NCI-H1694 treated with DMSO at 0.1 percent for 48 hours (cell line): ENCODE results near the gene SDK1.

Experiments used
- DNase-seq: peaks from one replicate; lab custom pipeline; 2025; lab: John Stamatoyannopoulos, UW

The SDK1 gene

DNA sequence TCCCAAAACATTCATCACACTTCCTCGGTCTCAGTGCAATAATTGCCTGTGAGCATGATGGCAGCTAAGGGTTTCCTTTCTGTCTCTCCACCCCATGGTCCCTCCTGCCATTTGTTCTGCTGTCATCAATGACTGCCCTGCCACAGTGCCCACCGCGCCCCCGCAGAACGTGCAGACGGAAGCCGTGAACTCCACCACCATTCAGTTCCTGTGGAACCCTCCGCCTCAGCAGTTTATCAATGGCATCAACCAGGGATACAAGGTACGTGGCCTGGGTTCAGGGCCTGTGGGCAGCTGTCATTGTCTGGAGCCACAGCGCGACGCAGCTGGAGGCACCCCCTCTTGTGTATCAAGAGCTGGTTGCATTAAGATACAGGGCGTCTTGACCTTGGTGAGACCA, 748.1 kb downstream of the SDK1 start:
- DNase-seq, result no peak

GRCh38 chr7:4050126-4050660, 749.1 kb downstream of the SDK1 start:
- DNase-seq, result no peak

DNA sequence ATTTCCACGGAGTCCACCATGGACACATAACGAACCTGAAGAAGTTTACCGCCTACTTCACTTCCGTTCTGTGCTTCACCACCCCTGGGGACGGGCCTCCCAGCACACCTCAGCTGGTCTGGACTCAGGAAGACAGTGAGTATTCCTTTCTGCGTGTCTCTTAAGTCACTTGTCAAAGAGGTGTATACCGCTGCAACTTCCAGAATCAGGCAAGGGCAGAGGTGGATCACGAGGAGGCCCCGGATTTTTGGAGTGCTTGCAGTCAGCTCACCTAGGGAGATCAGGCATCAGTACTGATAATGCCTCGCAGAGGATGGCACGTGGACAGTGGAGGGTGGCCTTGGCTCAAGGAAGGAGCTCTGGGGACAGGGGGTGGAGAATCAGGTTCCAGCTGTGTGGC, 750.6 kb downstream of the SDK1 start:
- DNase-seq, result no peak

GRCh38 chr7:4052130-4052529, 751.1 kb downstream of the SDK1 start:
- no peak for DNase-seq

DNA sequence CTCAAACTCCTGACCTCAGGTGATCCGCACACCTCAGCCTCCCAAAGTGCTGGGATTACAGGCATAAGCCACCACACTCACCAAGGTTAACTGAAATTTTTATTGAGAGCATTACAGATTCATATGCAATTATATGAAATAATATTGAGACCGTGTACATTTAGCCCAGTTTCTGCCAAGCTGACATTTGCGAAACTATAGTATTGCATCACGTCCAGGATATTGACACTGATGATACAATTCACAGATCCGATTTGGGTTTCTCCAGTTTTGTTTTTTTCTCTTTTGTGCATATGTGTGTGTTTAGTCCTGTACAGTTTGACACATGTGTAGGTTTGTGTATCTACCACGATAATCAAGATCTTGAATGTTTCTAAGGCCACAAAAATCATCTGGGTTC, 753.1 kb downstream of the SDK1 start:
- no peak for DNase-seq

DNA sequence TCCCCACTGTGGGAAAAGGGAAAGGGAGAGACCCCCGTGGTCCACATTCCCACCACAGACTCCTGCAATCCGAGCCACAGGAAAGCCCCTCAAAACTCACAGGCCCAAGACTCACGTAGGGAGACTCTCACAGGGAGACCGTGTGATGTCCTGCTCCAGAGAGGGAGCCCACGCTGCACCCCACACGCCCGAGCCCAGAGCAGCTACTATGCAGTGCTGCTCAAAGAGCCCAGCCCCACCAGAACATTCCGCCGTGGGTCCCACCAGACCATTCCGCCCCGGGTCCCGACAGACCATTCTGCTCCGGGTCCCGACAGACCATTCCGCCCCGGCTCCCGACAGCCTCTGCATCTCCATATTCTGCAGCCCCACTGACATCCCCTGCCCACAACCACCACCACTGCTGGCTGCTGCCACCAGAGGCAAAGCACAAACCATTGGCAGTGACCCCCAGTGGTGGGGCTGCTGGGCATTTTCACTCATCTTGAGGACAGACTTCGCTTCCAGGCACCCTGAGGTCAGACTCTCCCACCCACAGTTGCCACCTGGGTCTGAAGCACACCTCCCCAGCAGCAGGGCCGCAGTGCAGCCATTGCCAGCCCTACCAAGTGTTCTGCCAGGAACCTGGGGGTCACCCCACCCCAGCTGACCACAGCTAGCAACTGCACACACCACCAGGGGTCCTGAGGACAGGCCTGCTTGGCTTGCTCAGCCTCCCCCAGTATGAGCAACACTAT, 755.7 kb downstream of the SDK1 start:
- no peak for DNase-seq

- no peak for DNase-seq
Measured at GRCh38 chr7:4057289-4057616, 756.2 kb downstream of the SDK1 start.

GRCh38 chr7:4058158-4058557, 757.1 kb downstream of the SDK1 start:
- no peak for DNase-seq

DNA sequence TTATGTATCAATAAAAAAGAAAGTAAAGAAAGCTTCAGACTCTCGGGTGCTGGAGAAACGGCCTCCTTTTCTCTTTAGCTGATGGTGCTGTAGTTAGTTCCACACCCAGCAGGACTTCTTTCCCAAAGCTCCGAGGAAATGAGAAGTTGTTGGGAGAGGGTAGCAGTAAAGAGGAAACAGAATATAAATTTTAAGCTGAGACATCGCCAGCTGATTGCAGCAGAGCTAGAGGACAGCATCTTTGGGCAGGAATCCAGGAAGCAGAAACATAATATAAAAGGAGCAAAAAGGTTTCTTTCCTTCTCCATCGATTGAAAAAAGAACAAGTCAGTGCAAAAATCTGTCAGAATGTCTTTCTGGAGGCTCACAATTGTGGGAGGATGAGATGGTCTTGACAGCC, 764.1 kb downstream of the SDK1 start:
- no peak for DNase-seq

GRCh38 chr7:4066206-4066605, 765.2 kb downstream of the SDK1 start:
- no peak for DNase-seq

- DNase-seq, result no peak
Measured at GRCh38 chr7:4066626-4067475, 765.8 kb downstream of the SDK1 start.

DNA sequence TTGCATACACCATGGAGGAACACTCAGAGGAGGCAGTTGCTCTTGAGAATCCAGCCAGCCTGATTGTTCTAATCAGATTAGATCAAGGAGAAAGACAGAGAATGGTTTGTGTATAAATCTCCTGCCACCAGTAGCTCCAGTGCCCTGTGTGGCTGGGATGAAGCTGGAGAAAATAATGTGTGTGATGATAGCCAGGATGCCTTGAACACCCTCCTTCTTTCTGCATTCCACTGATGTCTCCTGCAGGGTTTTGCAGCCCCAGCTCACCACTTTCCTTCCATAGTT, 766.4 kb downstream of the SDK1 start:
- no peak for DNase-seq

GRCh38 chr7:4067874-4068273, 766.8 kb downstream of the SDK1 start:
- no peak for DNase-seq

- no peak for DNase-seq
Measured at GRCh38 chr7:4068286-4068685, 767.2 kb downstream of the SDK1 start.

- no peak for DNase-seq
Measured at GRCh38 chr7:4069268-4070095, 768.4 kb downstream of the SDK1 start.

GRCh38 chr7:4070214-4070613, 769.2 kb downstream of the SDK1 start:
- no peak for DNase-seq

DNA sequence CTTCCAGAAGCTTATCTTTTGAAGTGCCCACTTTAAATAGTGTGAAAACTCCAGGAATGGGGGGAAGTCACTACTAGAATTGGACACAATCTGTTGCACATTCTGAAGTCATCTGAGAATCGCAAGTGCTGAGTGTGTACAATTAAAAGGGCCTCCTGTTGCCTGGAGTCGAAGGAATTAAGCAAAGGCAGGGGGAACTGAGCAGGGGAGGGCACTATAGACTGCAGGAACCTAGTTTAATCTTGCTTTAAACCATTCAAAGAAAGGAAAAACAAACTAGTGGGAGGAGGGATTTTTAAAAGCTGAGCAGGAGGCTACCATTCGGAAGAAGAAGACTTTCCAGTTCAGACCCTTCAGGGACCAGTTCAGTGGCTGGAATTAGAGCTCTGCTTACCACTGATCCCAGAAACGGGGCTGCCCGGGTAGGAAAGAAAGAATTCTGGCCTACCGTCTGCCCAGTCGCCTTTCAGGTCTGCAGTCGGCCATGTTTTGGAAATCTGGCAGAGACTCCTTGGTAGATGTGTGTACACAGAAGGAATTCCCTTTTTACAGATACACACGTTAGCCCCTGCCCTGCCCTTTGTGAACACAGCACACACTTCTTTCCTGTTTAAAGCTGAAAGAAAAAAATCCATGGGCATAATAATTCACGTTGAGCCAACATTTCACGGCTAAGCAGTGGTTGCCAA, 770.5 kb downstream of the SDK1 start:
- DNase-seq, result no peak

- DNase-seq, result no peak
Measured at GRCh38 chr7:4072161-4072925, 771.3 kb downstream of the SDK1 start.

DNA sequence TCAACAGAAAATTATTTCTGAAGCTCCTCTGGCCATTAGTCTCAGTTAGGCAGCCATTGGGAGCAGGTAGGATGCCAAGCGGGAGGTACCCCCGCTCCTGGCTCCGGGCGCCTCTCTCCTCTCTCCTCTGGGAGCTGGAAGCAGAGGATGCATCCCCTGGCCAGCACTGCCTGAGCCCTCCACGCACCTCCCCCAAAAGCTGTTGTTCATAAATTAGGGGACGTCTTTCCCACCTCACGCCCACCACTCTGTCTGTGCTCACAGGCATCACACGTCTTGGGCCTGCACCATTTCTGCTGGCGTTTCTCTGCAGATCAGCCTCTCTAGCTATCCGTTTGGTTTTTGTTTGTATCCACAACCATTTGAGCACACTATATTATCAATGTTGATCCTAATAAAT, 772.0 kb downstream of the SDK1 start:
- no peak for DNase-seq

DNA sequence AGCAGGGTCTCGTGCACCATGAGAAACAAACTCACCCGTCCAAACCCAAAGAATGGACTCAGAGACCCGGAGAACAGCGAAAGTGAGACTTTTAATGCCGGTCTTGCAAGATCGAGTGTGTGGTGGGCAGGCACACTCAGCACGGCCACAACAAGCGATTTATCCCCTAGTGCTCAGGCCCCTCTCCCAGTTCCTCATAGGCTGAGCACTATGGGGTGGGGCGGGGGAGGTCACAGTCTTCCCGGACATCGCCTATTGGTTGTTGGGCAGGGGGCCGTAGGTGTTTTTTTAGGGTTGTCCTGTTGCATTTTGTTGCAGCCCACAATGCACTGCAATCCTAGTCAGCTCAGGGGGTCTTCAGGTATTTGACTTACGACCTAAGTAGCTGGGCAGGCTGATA, 772.7 kb downstream of the SDK1 start:
- DNase-seq, result no peak

- no peak for DNase-seq
Measured at GRCh38 chr7:4074407-4074806, 773.4 kb downstream of the SDK1 start.
